ENCODE results near the gene SSTR5. TPM values are rescaled to one million over a fixed set of nuclear protein-coding genes. Genes with fewer than 3 reads are reported as not detected.

The SSTR5 gene
- total RNA-seq, 1 donor from 2014 or later = 20.8 TPM

DNA sequence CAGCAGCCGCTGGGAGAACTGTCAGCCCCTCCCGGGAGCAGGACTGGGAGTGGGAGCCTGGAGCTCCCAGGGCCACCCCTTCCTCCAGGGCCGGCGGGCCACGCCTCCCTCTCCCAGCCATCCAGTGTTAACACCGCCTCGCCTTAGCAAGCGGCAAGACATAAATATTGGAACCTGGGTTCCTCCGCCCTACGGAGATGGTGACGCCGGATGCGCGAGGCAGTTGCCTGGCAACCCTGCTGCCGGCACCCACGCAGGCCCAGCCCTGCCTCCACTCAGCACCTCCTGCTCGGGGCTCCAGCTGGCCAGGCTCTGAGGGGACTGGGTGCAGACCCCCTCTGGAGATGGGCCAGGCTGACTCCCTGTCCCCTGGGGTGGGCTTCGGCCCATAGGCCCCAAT, 52.9 kb downstream of the SSTR5 start:
- ATAC-seq (ENCODE audit: poor library complexity) (no peak), DNase-seq (no peak)
- intact Hi-C loops (cut with DNase I) = no loop called here

DNA sequence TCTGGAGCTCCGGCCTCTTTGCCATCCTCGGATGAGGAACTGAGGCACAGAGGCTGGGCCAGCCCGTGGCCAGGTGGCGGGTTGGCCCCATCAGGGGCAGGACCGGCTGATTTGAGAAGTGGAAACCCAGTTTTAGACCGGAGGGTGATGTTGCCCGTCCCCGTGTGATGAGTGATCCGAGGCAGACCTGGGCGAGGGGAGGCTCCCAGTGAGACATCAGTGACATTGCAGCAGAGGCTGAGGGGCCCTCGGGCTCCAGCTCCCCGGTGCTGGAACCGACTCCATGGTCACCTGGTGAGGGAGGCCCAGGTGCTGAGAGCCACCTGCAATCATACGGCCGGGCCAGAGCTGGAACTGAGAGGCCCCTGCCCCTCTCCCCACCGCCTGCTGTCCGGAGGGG, 53.5 kb downstream of the SSTR5 start:
- intact Hi-C loops (cut with DNase I) = no loop called here
- ATAC-seq (ENCODE audit: poor library complexity) (no peak), DNase-seq (no peak)

DNA sequence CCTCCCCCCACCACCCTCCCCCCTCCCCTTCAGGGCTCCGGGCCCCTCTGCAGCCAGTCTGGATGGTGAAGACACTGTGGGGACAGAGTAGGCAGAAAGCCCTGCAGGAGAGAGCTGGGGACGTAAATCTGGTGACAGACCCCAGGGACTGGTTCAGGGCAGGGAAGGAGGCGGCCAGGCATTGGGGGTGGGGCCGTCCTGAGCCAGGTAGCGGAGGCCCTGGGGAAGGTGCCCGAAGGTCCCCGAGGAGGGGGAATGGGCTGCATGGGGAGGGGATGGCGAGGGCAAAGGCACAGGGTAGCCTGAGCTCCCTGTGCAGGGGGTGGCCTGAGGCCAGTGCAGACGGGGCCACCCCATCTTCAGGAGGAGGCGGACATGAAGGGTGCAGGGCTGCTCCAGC, 54.0 kb downstream of the SSTR5 start:
- DNase-seq (no peak), ATAC-seq (ENCODE audit: poor library complexity) (no peak)
- intact Hi-C loops (cut with DNase I) = no loop called here

DNA sequence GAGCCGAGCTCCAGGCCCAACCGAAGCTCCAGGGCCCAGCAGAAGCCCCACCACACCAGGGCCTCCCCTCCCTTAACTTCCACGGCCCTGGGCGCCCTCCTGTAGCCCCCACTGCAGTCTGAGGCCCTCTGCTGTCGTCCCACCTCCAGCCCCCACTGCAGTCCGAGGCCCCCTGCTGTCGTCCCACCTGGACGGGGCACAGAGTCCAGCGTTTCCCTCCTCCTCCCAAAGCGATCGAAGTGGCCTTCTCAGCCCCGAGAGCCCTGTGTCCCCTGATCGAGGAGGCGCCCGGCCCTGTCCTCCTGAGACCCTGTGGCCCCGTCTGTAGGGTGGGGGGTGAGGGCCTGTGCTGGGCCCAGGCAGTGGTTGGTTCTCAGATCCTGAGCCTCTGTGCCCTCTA, 54.6 kb downstream of the SSTR5 start:
- no peak for DNase-seq
- no peak for ATAC-seq (ENCODE audit: poor library complexity)
- intact Hi-C loops (cut with DNase I) = no loop called here

DNA sequence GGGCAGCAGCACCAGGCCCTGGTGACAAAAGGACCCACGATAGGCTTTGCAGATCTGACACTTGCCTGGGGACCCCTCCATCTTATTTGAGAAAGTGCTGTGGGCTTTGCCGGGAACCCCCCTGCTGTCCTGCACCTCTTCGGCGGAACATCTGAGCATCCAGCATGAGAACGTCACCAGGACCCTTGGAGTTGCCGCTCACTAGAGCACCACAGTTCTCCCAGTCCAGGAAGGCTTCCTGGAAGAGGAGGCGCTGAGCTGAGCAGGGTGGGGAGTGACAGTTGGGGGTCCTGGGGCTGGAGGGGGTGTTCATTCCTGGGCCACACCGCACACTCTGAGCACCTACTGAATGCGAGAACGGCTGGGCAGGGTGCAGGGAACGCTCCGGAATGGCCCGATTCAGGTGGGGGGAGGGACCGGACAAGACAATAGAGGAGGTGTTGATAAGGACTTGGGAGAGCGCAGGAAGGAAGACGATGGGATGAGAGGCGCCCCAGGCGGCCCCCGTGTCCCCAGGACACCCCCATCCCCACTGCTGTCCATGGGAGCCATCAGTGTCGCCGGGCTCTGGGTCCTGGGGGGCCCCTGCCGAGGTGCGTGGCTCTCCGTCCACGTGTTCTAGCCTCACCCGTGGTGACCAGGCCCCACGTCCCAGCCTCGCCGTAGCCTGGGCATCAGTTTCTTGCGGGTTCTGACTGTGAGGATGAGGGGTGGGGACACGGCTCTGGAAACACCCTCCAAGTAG, 55.6 kb downstream of the SSTR5 start:
- no peak for DNase-seq
- no peak for ATAC-seq (ENCODE audit: poor library complexity)
- intact Hi-C loops (cut with DNase I) = no loop called here

DNA sequence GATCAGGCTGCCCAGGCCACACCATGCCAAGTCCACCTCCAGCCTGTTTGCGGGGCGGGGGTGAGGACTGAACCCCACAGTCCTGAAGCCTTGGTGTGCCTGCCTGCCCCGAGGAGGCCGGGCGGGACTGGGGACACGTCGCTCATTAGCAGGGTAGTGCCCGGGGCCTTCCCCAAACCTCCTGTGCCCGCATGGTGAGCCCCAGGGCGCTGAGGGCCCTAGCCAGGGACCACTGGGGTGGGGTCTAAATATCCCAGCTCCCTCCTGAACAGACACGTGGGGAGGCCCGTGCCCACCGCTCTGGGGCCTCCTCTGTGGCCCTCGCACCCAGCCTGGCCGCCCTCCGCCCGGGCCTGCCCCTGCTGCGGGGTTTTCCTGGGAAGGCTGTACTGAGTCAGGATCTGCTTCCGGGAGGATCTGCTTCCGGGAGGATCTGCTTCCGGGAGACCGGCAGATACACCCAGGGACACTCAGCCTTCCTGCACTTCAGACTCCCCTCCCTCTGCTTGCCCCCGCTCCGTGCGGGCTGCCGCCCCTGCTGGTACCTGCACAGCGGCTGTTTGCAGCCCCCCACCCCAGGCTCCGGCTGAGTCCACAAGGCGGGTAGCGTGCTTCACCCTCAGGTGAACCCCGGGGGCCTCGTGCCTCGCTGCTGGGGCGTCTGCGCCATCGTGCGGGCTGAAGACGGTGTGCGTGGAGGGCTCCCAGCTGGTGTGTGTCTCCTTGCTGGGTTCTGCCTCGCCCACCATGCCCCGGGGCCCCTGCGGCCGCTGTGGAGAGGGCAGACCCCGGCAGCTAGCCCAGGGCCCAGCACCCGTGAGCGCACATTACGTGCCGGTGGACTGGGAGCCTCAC, 56.8 kb downstream of the SSTR5 start:
- intact Hi-C loops (cut with DNase I) = no loop called here
- DNase-seq (no peak), ATAC-seq (ENCODE audit: poor library complexity) (no peak)

DNA sequence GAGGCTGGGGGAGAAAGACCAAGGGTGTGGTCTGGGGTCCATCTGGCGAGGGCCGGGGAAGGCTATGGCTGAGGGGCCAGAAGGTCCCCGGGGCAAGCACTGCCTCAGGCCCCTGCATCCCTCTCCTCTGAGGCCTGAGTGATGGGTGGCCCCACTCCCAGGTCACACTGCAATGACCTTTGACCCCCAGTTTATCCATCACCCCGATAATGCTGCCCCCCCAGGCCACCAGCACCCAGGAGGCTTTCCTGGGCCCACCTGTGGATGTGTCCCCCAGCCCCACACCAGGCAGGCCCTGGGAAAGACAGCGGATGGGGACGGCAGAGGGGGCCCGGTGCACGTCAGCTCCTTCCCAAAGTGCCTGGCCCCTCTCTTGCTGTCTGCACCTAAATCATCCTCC, 57.8 kb downstream of the SSTR5 start:
- DNase-seq (no peak), ATAC-seq (ENCODE audit: poor library complexity) (no peak)
- intact Hi-C loops (cut with DNase I) = no loop called here

Other genes starting within 250 kb of the SSTR5 start
- 5.6 TPM for gene LMF1, start 101.8 kb upstream of the SSTR5 start, total RNA-seq
- gene SOX8, start 91.0 kb upstream of the SSTR5 start, total RNA-seq = 1.0 TPM
- 0.13 TPM for gene C1QTNF8, start 23.5 kb downstream of the SSTR5 start, total RNA-seq
- gene CACNA1H, start 80.4 kb downstream of the SSTR5 start, total RNA-seq = 4.2 TPM
- gene TPSG1, start 152.5 kb downstream of the SSTR5 start, total RNA-seq = 0.19 TPM
- 10.1 TPM for gene TPSB2, start 157.4 kb downstream of the SSTR5 start, total RNA-seq
- 7.1 TPM for gene TPSAB1, start 168.0 kb downstream of the SSTR5 start, total RNA-seq
- 0.51 TPM for gene TPSD1, start 183.3 kb downstream of the SSTR5 start, total RNA-seq
- gene UBE2I, start 236.9 kb downstream of the SSTR5 start, total RNA-seq = 77.2 TPM